Common myeloid progenitor, CD34-positive (primary cell): ENCODE measurements around the gene NEURL2.
A peak's percentile ranks its signal among the peaks of the same experiment; 100 is the strongest.

ENCODE experiments used
- CTCF ChIA-PET: fragments of 350-600 bp; sonication (Branson Sonifier 250); formaldehyde crosslinking; loops from one replicate; lab custom pipeline; 2021; ENCODE audit warnings: antibody characterized with exemption; lab: Charles Lee
- POLR2A ChIA-PET: fragments of 350-600 bp; sonication (Branson Sonifier 250); formaldehyde crosslinking; loops from one replicate; lab custom pipeline; 2021; ENCODE audit warnings: antibody characterized with exemption; lab: Charles Lee
- DNase-seq, 3 donors: peaks; one replicate each; pipeline versions ENCODE4 v3.0.0 to v3.0.0-alpha.2; 2013
- H3K27ac ChIP-seq, 2 experiments: 1 replicate in 1 of 2; 2 replicates in 1 of 2; pipeline ENCODE4 v1.7.0; 2013; ENCODE audit warnings: inconsistent platforms in 2 of 2, low read length in 2 of 2, mild to moderate bottlenecking in 2 of 2, low read depth in 1 of 2, moderate library complexity in 1 of 2; ENCODE audit not compliant: severe bottlenecking in 2 of 2, insufficient read depth in 1 of 2, poor library complexity in 1 of 2
- H3K27me3 ChIP-seq, 5 experiments: replicated peaks in 2 of 5; 1 replicate in 3 of 5; 2 replicates in 2 of 5; pipeline versions ENCODE4 v1.6.1 to v1.7.0; 2013; ENCODE audit warnings: low read length in 4 of 5, mild to moderate bottlenecking in 2 of 5, moderate library complexity in 2 of 5, inconsistent platforms in 1 of 5; ENCODE audit not compliant: insufficient read depth in 5 of 5, control insufficient read depth in 4 of 5
- H3K36me3 ChIP-seq, 4 experiments: 1 replicate in 2 of 4; 2 replicates in 2 of 4; pipeline versions ENCODE4 v1.6.1 to v1.7.0; 2013; ENCODE audit warnings: low read length in 3 of 4, control low read depth in 1 of 4, mild to moderate bottlenecking in 1 of 4; ENCODE audit not compliant: control insufficient read depth in 4 of 4, insufficient read depth in 4 of 4
- H3K4me1 ChIP-seq, 4 experiments: 1 replicate in 3 of 4; 2 replicates in 1 of 4; pipeline versions ENCODE4 v1.6.1 to v1.7.1; 2013; ENCODE audit warnings: low read length in 3 of 4, mild to moderate bottlenecking in 3 of 4, control low read depth in 1 of 4, inconsistent platforms in 1 of 4, moderate library complexity in 1 of 4; ENCODE audit not compliant: control insufficient read depth in 4 of 4, insufficient read depth in 4 of 4; ENCODE audit errors: control extremely low read depth in 1 of 4
- H3K4me3 ChIP-seq, 7 experiments: 1 replicate in 4 of 7; 2 replicates in 3 of 7; pipeline versions ENCODE4 v1.5.1 to v1.7.0; 2013; ENCODE audit warnings: mild to moderate bottlenecking in 7 of 7, low read length in 6 of 7, moderate library complexity in 6 of 7, inconsistent platforms in 2 of 7, low read depth in 2 of 7, control low read depth in 1 of 7; ENCODE audit not compliant: insufficient read depth in 4 of 7, control insufficient read depth in 1 of 7; ENCODE audit errors: extremely low read depth in 1 of 7
- H3K9me3 ChIP-seq, 5 experiments: 1 replicate in 4 of 5; 2 replicates in 1 of 5; pipeline versions ENCODE4 v1.6.1 to v1.7.1; 2013; ENCODE audit warnings: low read length in 4 of 5, mild to moderate bottlenecking in 2 of 5, inconsistent platforms in 1 of 5, low read depth in 1 of 5, moderate library complexity in 1 of 5; ENCODE audit not compliant: control insufficient read depth in 4 of 5, insufficient read depth in 2 of 5; ENCODE audit errors: control extremely low read depth in 1 of 5
- WGBS: methylation state at CpG from one replicate; pipeline ENCODE4 v1.1.5; 2013; ENCODE audit not compliant: insufficient coverage; 5-methylcytosine and 5-hydroxymethylcytosine counted together

Gene NEURL2

GRCh38 chr20:45842169-45842812, 48.7 kb downstream of the NEURL2 start:
- CTCF ChIA-PET, result interaction anchor here (0.6 to 4.0 kb wide), 8 partner anchors 10 to 859 kb away, joined by 3 to 24 read pairs (median 4); partner anchors contain the start of gene TNNC2
- Histone ChIP-seq H3K27me3 (no peaks in the 10 kb centered on the region), H3K4me3 (no peak overlapping the region), H3K36me3 (peaks cover 12 to 49% (median 33%) of the 10 kb centered on the region in 4 experiments), H3K27ac (peak overlapping the region; percentile 37 to 54), H3K9me3 (no peaks in the 10 kb centered on the region), H3K4me1 (peaks cover 3 to 15% (median 10%) of the 10 kb centered on the region in 4 experiments)
- POLR2A ChIA-PET, result interaction anchor here (0.6 kb wide), 1 partner anchor 43 kb away, joined by 3 read pairs; no protein-coding TSS in a partner anchor
- peak; percentile 32 to 86 (median 81) for DNase-seq
- WGBS, result 3% methylated on average over 5 of the region's 5 CpGs

GRCh38 chr20:45841407-45842129, 49.4 kb downstream of the NEURL2 start:
- Histone ChIP-seq H3K9me3 (no peaks in the 10 kb centered on the region), H3K27ac (no peak overlapping the region), H3K36me3 (peaks cover 11 to 44% (median 31%) of the 10 kb centered on the region in 4 experiments), H3K4me3 (no peak overlapping the region), H3K4me1 (peaks cover 3 to 20% (median 13%) of the 10 kb centered on the region in 4 experiments), H3K27me3 (no peaks in the 10 kb centered on the region)
- POLR2A ChIA-PET, result interaction anchor here (0.6 kb wide), 1 partner anchor 42 kb away, joined by 3 read pairs; no protein-coding TSS in a partner anchor
- 98% methylated on average over 7 of the region's 10 CpGs for WGBS
- CTCF ChIA-PET, result interaction anchor here (0.6 to 4.0 kb wide), 9 partner anchors 13 to 858 kb away, joined by 3 to 24 read pairs (median 5); partner anchors contain the start of gene TNNC2
- DNase-seq, result no peak

GRCh38 chr20:45840700-45841198, 50.3 kb downstream of the NEURL2 start:
- Histone ChIP-seq H3K9me3 (no peaks in the 10 kb centered on the region), H3K4me3 (no peak overlapping the region), H3K27ac (no peak overlapping the region), H3K36me3 (peaks cover 11 to 37% (median 27%) of the 10 kb centered on the region in 4 experiments), H3K27me3 (no peaks in the 10 kb centered on the region), H3K4me1 (peaks cover 3 to 21% (median 14%) of the 10 kb centered on the region in 4 experiments)
- WGBS, result 98% methylated on average over 25 of the region's 25 CpGs
- no peak for DNase-seq
- CTCF ChIA-PET, result interaction anchor here (0.9 to 4.0 kb wide), 9 partner anchors 9 to 126 kb away, joined by 3 to 24 read pairs (median 5); partner anchors contain the start of gene TNNC2
- POLR2A ChIA-PET, result no interaction called here
